ENCODE results near the gene COMMD10.

DNA sequence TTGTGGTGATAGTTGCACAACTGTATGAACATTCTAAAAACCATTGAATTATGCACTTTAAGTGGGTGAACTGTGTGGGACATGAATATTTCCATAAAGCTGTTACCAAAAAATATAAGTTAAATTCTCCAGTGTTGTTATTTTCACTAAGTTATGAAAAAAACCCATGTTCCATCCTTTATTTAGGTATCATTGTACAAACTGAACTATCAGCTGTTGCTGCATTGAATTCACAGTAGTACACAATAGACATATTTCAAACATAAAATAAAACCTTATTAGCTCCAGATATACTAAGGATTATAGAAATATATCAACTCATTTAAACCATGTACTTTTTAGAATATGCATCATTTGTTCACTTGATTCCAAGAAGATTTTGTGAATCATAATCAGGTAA is 192.1 kb downstream of the COMMD10 start:
- TF ChIP-seq, protein P1, sequence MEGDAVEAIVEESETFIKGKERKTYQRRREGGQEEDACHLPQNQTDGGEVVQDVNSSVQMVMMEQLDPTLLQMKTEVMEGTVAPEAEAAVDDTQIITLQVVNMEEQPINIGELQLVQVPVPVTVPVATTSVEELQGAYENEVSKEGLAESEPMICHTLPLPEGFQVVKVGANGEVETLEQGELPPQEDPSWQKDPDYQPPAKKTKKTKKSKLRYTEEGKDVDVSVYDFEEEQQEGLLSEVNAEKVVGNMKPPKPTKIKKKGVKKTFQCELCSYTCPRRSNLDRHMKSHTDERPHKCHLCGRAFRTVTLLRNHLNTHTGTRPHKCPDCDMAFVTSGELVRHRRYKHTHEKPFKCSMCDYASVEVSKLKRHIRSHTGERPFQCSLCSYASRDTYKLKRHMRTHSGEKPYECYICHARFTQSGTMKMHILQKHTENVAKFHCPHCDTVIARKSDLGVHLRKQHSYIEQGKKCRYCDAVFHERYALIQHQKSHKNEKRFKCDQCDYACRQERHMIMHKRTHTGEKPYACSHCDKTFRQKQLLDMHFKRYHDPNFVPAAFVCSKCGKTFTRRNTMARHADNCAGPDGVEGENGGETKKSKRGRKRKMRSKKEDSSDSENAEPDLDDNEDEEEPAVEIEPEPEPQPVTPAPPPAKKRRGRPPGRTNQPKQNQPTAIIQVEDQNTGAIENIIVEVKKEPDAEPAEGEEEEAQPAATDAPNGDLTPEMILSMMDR (conservative IDR thresholded peaks at IDR 0.05), result no peak
- no peak for TF ChIP-seq ZFX (IDR thresholded peaks at IDR 0.05)
